Measurements from ENCODE around the gene DLGAP1.

- TF ChIP-seq EP300 (IDR thresholded peaks at IDR 0.05; ENCODE audit: borderline replicate concordance in 1 of 2, low read depth in 2 of 2, low read length in 2 of 2): no peak
- no peak for TF ChIP-seq CTCF (IDR thresholded peaks at IDR 0.05; ENCODE audit: control extremely low read depth in 1 of 3, insufficient read depth in 1 of 3, low read depth in 1 of 3, low read length in 3 of 3)
- TF ChIP-seq SP4 (IDR thresholded peaks at IDR 0.05; ENCODE audit: low read length): no peak
These were observed 187.5 kb downstream of the DLGAP1 start for GRCh38 chr18:4267641-4268040.
